Sigmoid colon (tissue), 7 donors: ENCODE results near the gene TTLL11. TPM values are rescaled to one million over a fixed set of nuclear protein-coding genes. Genes with fewer than 3 reads are reported as not detected.

ENCODE experiments used
- DNase-seq: peaks from one replicate; pipeline ENCODE4 v3.0.0-alpha.2; 2019
- H3K27ac ChIP-seq, 4 donors: fragments of 200-600 bp; sonication (generic); one replicate each; pipeline ENCODE4 v1.5.1; 2016 to 2019; ENCODE audit warnings: mild to moderate bottlenecking in 1 of 4
- H3K27me3 ChIP-seq, 3 donors: fragments of 200-600 bp; sonication (generic); one replicate each; pipeline ENCODE4 v1.5.1; 2019; ENCODE audit warnings: mild to moderate bottlenecking in 1 of 3
- H3K36me3 ChIP-seq, 4 donors: fragments of 200-600 bp; sonication (generic); one replicate each; pipeline ENCODE4 v1.5.1; 2016 to 2019
- H3K4me1 ChIP-seq, 4 donors: fragments of 200-600 bp; sonication (generic); one replicate each; pipeline ENCODE4 v1.5.1; 2017 to 2019
- H3K4me3 ChIP-seq, 4 donors: fragments of 200-600 bp; sonication (generic); one replicate each; pipeline ENCODE4 v1.5.1; 2017 to 2019; ENCODE audit warnings: mild to moderate bottlenecking in 2 of 4, moderate library complexity in 1 of 4
- H3K9me3 ChIP-seq, 4 donors: fragments of 200-600 bp in 3 of 4; sonication (generic) in 3 of 4; one replicate each; pipeline versions ENCODE4 v1.5.1 to v1.6.1; 2013 to 2019
- EP300 ChIP-seq, 4 donors: sonication (generic); formaldehyde crosslinking; IDR thresholded peaks; one replicate each; pipeline ENCODE4 v1.6.1; 2017; ENCODE audit warnings: antibody characterized with exemption in 4 of 4
- POLR2A ChIP-seq, 2 donors: fragments of 450-650 bp; IDR thresholded peaks; one replicate each; pipeline ENCODE4 v1.6.1; 2016; ENCODE audit warnings: antibody characterized with exemption in 2 of 2, mild to moderate bottlenecking in 2 of 2, moderate library complexity in 2 of 2
- POLR2AphosphoS5 ChIP-seq, 4 donors: sonication (generic); formaldehyde crosslinking; IDR thresholded peaks; one replicate each; pipeline ENCODE4 v1.6.1; 2017; ENCODE audit warnings: antibody characterized with exemption in 4 of 4
- WGBS, 2 donors: extraction: QIAGEN DNeasy Blood & Tissue Kit; methylation state at CpG; one replicate each; pipeline ENCODE4 v1.1.7; 2013; 5-methylcytosine and 5-hydroxymethylcytosine counted together
- intact Hi-C: fragments of 100-400 bp; cut with DNase I; formaldehyde crosslinking; loops from one replicate; pipeline ENCODE4 v1.15.1; 2023
- polyA plus RNA-seq, 3 donors: library from polyadenylated mRNA; stranded (reverse); fragments of 200-250 nt; gene quantifications; one replicate each; pipeline ENCODE4 v1.2.3, GENCODE V29; 2013
- total RNA-seq, 4 donors: library from RNA; depleted of rRNA; stranded (reverse); fragments of >200 nt; gene quantifications; one replicate each; pipeline ENCODE4 v1.1.0, GENCODE V29; 2016
- TF ChIP-seq, protein P1 (sequence below), 4 experiments: fragments of 450-650 bp in 3 of 4; fragments of 200-600 bp in 1 of 4; IDR thresholded peaks; one replicate each; pipeline ENCODE4 v1.5.1; 2016 to 2019; ENCODE audit warnings: antibody characterized with exemption in 4 of 4, mild to moderate bottlenecking in 3 of 4, moderate library complexity in 2 of 4
- donor health status: healthy with polysubstance abuse.
- donor health status: Bipolar disorder and iron deficiency.
- donor health status: healthy.

The TTLL11 gene
- total and polyA plus RNA-seq, 7 donors = 4.2 to 40.7 (median 27.6) TPM

GRCh38 chr9:121871431-121872025 is 221.6 kb downstream of the TTLL11 start:
- intact Hi-C loops = no loop called here
- TF ChIP-seq EP300 (IDR thresholded peaks at IDR 0.05) (no peak), POLR2A (IDR thresholded peaks at IDR 0.05) (no peak), POLR2AphosphoS5 (IDR thresholded peaks at IDR 0.05) (no peak)
- TF ChIP-seq, protein P1, sequence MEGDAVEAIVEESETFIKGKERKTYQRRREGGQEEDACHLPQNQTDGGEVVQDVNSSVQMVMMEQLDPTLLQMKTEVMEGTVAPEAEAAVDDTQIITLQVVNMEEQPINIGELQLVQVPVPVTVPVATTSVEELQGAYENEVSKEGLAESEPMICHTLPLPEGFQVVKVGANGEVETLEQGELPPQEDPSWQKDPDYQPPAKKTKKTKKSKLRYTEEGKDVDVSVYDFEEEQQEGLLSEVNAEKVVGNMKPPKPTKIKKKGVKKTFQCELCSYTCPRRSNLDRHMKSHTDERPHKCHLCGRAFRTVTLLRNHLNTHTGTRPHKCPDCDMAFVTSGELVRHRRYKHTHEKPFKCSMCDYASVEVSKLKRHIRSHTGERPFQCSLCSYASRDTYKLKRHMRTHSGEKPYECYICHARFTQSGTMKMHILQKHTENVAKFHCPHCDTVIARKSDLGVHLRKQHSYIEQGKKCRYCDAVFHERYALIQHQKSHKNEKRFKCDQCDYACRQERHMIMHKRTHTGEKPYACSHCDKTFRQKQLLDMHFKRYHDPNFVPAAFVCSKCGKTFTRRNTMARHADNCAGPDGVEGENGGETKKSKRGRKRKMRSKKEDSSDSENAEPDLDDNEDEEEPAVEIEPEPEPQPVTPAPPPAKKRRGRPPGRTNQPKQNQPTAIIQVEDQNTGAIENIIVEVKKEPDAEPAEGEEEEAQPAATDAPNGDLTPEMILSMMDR (IDR thresholded peaks at IDR 0.05) = no peak
- H3K36me3 ChIP-seq = peaks cover 0 to 22% (median 0%) of the 10 kb centered on the region in 4 donors
- H3K27me3 ChIP-seq = no peaks in the 10 kb centered on the region
- H3K4me1 ChIP-seq = peaks cover 0 to under 1% (median 0%) of the 10 kb centered on the region in 4 donors
- 80 to 89% methylated on average over 8 of the region's 8 CpGs for WGBS, 2 donors
- no peak overlapping the region for H3K27ac ChIP-seq
- DNase-seq = no peak
- H3K4me3 ChIP-seq = no peak overlapping the region
- H3K9me3 ChIP-seq = no peaks in the 10 kb centered on the region

GRCh38 chr9:121870271-121870670 is 222.8 kb downstream of the TTLL11 start:
- H3K27me3 ChIP-seq = no peaks in the 10 kb centered on the region
- no peak for DNase-seq
- H3K4me3 ChIP-seq = no peak overlapping the region
- 96 to 97% methylated on average over 10 of the region's 10 CpGs for WGBS, 2 donors
- H3K9me3 ChIP-seq = no peaks in the 10 kb centered on the region
- no peak for TF ChIP-seq EP300 (IDR thresholded peaks at IDR 0.05)
- TF ChIP-seq, protein P1 (IDR thresholded peaks at IDR 0.05) = no peak
- no peak for TF ChIP-seq POLR2AphosphoS5 (IDR thresholded peaks at IDR 0.05)
- no peak for TF ChIP-seq POLR2A (IDR thresholded peaks at IDR 0.05)
- H3K36me3 ChIP-seq = peaks cover 0 to 22% (median 0%) of the 10 kb centered on the region in 4 donors
- H3K4me1 ChIP-seq = no peaks in the 10 kb centered on the region
- intact Hi-C loops = no loop called here
- H3K27ac ChIP-seq = no peak overlapping the region

DNA sequence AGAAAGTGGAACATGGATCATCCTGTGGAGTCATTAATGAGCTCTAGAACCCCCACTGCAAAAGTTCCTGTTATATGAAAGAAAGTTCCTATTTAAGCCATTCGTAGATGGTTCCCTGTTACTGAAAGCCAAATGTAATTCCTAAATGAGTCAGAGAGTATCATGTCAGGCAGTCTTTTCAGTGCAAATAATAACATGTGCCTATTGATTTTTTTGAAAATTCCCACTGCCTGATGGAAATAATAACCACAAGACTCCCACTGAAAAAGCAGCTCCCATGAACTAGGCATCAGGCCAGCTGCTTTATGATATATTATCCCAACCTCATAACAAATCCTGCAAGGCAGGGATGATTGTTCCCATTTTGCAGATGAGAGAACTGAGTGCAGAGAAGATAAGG is 224.5 kb downstream of the TTLL11 start:
- intact Hi-C loops = loop anchor here (10.0 kb wide), 1 partner anchor 184 kb away; no protein-coding TSS in a partner anchor
- no peak for TF ChIP-seq EP300 (IDR thresholded peaks at IDR 0.05)
- no peak for TF ChIP-seq POLR2AphosphoS5 (IDR thresholded peaks at IDR 0.05)
- TF ChIP-seq, protein P1 (IDR thresholded peaks at IDR 0.05) = no peak
- no peaks in the 10 kb centered on the region for H3K4me1 ChIP-seq
- H3K36me3 ChIP-seq = peaks cover 0 to 22% (median 0%) of the 10 kb centered on the region in 4 donors
- no peaks in the 10 kb centered on the region for H3K9me3 ChIP-seq
- no peak for DNase-seq
- H3K4me3 ChIP-seq = no peak overlapping the region
- no peaks in the 10 kb centered on the region for H3K27me3 ChIP-seq
- no peak overlapping the region for H3K27ac ChIP-seq
- WGBS, 2 donors = 90 to 92% methylated on average over 1 of the region's 1 CpG

GRCh38 chr9:121866927-121867326 is 226.2 kb downstream of the TTLL11 start:
- TF ChIP-seq POLR2AphosphoS5 (IDR thresholded peaks at IDR 0.05) (no peak), EP300 (IDR thresholded peaks at IDR 0.05) (no peak), POLR2A (IDR thresholded peaks at IDR 0.05) (no peak)
- TF ChIP-seq, protein P1 (IDR thresholded peaks at IDR 0.05) = no peak
- DNase-seq = no peak
- Histone ChIP-seq H3K27ac (no peak overlapping the region), H3K4me3 (no peak overlapping the region), H3K36me3 (peaks cover 0 to 22% (median 0%) of the 10 kb centered on the region in 4 donors), H3K4me1 (no peaks in the 10 kb centered on the region), H3K9me3 (no peaks in the 10 kb centered on the region), H3K27me3 (no peaks in the 10 kb centered on the region)
- WGBS, 2 donors = 86 to 96% methylated on average over 1 of the region's 1 CpG
- intact Hi-C loops = loop anchor here (10.0 kb wide), 1 partner anchor 182 kb away; no protein-coding TSS in a partner anchor
